Kidney (tissue), 14 donors: Measurements from ENCODE around the gene CAMK1D. TPM values are rescaled to one million over a fixed set of nuclear protein-coding genes. Genes with fewer than 3 reads are reported as not detected.

Source experiments
- DNase-seq, 5 donors: peaks; one replicate each; pipeline ENCODE4 v3.0.0-alpha.2; 2013 to 2020
- FAIRE-seq: peaks from 2 replicates; lab custom pipeline; 2012; peaks lifted over from hg19 to GRCh38; lab: Jason Lieb, UNC
- H3K27ac ChIP-seq, 2 donors: one replicate each; pipeline ENCODE4 v1.7.0; 2013; ENCODE audit warnings: low read depth in 2 of 2, low read length in 2 of 2, inconsistent platforms in 1 of 2
- H3K27me3 ChIP-seq: one replicate; pipeline ENCODE4 v1.7.1; 2013; ENCODE audit warnings: low read length, inconsistent platforms; ENCODE audit not compliant: control insufficient read depth, insufficient read depth
- H3K36me3 ChIP-seq, 3 donors: one replicate each; pipeline versions ENCODE4 v1.7.0 to v1.7.1; 2013; ENCODE audit warnings: low read length in 3 of 3, control low read depth in 1 of 3, inconsistent platforms in 1 of 3; ENCODE audit not compliant: insufficient read depth in 3 of 3, control insufficient read depth in 2 of 3
- H3K4me1 ChIP-seq, 3 donors: one replicate each; pipeline versions ENCODE4 v1.7.0 to v1.7.1; 2013; ENCODE audit warnings: low read length in 3 of 3, inconsistent platforms in 1 of 3, low read depth in 1 of 3; ENCODE audit not compliant: control insufficient read depth in 2 of 3, insufficient read depth in 2 of 3
- H3K4me3 ChIP-seq, 3 donors: one replicate each; pipeline versions ENCODE4 v1.7.0 to v1.8.1; 2013; ENCODE audit warnings: low read length in 3 of 3, control low read depth in 1 of 3, inconsistent platforms in 1 of 3
- H3K9ac ChIP-seq, 3 donors: one replicate each; pipeline versions ENCODE4 v1.7.0 to v1.7.1; 2013; ENCODE audit warnings: low read length in 3 of 3, control low read depth in 1 of 3, inconsistent platforms in 1 of 3
- H3K9me3 ChIP-seq, 3 donors: one replicate each; pipeline versions ENCODE4 v1.7.0 to v1.7.1; 2013; ENCODE audit warnings: low read length in 3 of 3, control low read depth in 1 of 3, inconsistent platforms in 1 of 3; ENCODE audit not compliant: control insufficient read depth in 2 of 3, insufficient read depth in 1 of 3
- intact Hi-C: fragments of 100-400 bp; cut with DNase I; formaldehyde crosslinking; loops from one replicate; pipeline ENCODE4 v1.11.1; 2022
- polyA plus RNA-seq: library from polyadenylated mRNA; stranded (reverse); fragments of 350-450 nt; fragmentation: Illumina TruSeq; extraction: RNeasy Lipid Tissue Mini Kit (QIAGEN cat#74804); gene quantifications from one replicate; pipeline ENCODE4 v1.2.3, GENCODE V29; 2014; ENCODE audit warnings: low read depth, low replicate concordance; ENCODE audit not compliant: insufficient read depth
- total RNA-seq: library from RNA; stranded (reverse); fragmentation: NEBNext Ultra II Directional; extraction: Animal tissue kit (Norgen Biotek cat#: 25700); gene quantifications from one replicate; pipeline ENCODE4 v1.2.1, GENCODE V29; 2021
- TF ChIP-seq, protein P1 (sequence below): IDR thresholded peaks from 3 replicates; pipeline ENCODE4 v1.5.1; 2012; ENCODE audit warnings: mild to moderate bottlenecking, moderate library complexity, borderline replicate concordance; ENCODE audit not compliant: insufficient read depth; ENCODE audit errors: extremely low read depth
- donor health status: control.
- donor health status: control.
- donor health status: control.
- donor health status: control.
- donor health status: control.
- donor health status: DM: yes; HTN: yes; CAD: no.
- donor health status: Normal renal cell carcinoma (clear cell type).

CAMK1D gene
- total and polyA plus RNA-seq, 2 donors from 2014 or later = 1.1 to 13.7 TPM

GRCh38 chr10:12829831-12830390 lies 480.6 kb downstream of the CAMK1D start:
- intact Hi-C loops = no loop called here
- DNase-seq (no peak), FAIRE-seq (no peak)
- Histone ChIP-seq H3K9me3 (no peaks in the 10 kb centered on the region), H3K4me3 (no peak overlapping the region), H3K27me3 (no peaks in the 10 kb centered on the region), H3K4me1 (no peaks in the 10 kb centered on the region), H3K9ac (no peak overlapping the region), H3K36me3 (no peaks in the 10 kb centered on the region), H3K27ac (no peak overlapping the region)
- TF ChIP-seq, protein P1, sequence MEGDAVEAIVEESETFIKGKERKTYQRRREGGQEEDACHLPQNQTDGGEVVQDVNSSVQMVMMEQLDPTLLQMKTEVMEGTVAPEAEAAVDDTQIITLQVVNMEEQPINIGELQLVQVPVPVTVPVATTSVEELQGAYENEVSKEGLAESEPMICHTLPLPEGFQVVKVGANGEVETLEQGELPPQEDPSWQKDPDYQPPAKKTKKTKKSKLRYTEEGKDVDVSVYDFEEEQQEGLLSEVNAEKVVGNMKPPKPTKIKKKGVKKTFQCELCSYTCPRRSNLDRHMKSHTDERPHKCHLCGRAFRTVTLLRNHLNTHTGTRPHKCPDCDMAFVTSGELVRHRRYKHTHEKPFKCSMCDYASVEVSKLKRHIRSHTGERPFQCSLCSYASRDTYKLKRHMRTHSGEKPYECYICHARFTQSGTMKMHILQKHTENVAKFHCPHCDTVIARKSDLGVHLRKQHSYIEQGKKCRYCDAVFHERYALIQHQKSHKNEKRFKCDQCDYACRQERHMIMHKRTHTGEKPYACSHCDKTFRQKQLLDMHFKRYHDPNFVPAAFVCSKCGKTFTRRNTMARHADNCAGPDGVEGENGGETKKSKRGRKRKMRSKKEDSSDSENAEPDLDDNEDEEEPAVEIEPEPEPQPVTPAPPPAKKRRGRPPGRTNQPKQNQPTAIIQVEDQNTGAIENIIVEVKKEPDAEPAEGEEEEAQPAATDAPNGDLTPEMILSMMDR = no peak

DNA sequence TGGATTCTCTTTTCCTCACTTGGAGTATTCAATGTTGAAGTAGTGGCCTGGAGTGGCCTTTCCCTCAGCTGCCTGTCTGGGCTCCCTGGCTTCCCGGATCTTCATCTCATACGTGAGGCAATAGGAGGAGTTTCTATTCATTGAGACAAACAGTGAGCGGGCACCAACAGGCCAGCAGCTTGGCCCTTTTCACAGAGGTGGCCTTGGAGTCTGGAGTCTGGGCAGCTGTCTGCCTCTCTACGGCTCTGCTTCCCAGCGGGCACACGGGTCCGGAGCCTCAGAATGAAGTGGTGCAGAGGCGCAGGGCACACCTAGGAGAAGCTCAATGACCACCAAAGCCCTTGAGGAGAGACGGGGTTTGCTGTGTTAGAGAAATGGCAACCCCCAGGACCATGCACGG lies 482.7 kb downstream of the CAMK1D start:
- H3K27ac ChIP-seq = no peak overlapping the region
- DNase-seq (no peak), FAIRE-seq (no peak)
- H3K27me3 ChIP-seq = no peaks in the 10 kb centered on the region
- no peak overlapping the region for H3K9ac ChIP-seq
- H3K4me1 ChIP-seq = no peaks in the 10 kb centered on the region
- H3K4me3 ChIP-seq = no peak overlapping the region
- H3K9me3 ChIP-seq = no peaks in the 10 kb centered on the region
- intact Hi-C loops = no loop called here
- H3K36me3 ChIP-seq = no peaks in the 10 kb centered on the region
- TF ChIP-seq, protein P1 = no peak

DNA sequence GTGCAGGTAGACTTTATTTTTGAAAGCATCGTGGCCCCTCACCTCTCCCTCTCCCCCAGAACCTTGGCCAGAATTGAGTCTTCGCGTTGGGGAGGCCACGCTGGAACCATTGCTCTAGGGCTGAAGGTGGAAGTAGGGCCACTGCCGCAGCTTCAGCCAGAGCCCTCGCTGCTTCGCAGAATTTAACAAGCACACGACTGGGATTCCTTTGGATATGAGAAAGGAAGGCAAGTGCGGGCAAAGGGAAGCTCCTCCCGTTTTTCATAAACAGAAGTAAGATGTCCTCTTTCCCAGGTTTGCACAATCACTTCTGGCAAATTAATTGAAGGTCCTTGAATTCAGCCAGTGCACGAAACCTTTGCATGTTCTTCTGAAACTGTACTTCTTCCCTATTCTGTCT lies 484.1 kb downstream of the CAMK1D start:
- no peak overlapping the region for H3K9ac ChIP-seq
- no peak overlapping the region for H3K27ac ChIP-seq
- H3K4me1 ChIP-seq = no peaks in the 10 kb centered on the region
- DNase-seq (no peak), FAIRE-seq (no peak)
- no peaks in the 10 kb centered on the region for H3K27me3 ChIP-seq
- intact Hi-C loops = no loop called here
- no peaks in the 10 kb centered on the region for H3K36me3 ChIP-seq
- H3K4me3 ChIP-seq = no peak overlapping the region
- TF ChIP-seq, protein P1 = no peak
- H3K9me3 ChIP-seq = no peaks in the 10 kb centered on the region

GRCh38 chr10:12834116-12834665 lies 484.8 kb downstream of the CAMK1D start:
- intact Hi-C loops = no loop called here
- no peaks in the 10 kb centered on the region for H3K36me3 ChIP-seq
- no peak overlapping the region for H3K9ac ChIP-seq
- no peak overlapping the region for H3K27ac ChIP-seq
- FAIRE-seq (no peak), DNase-seq (no peak)
- no peak overlapping the region for H3K4me3 ChIP-seq
- TF ChIP-seq, protein P1 = no peak
- H3K27me3 ChIP-seq = no peaks in the 10 kb centered on the region
- H3K4me1 ChIP-seq = no peaks in the 10 kb centered on the region
- no peaks in the 10 kb centered on the region for H3K9me3 ChIP-seq
